ENCODE results near the gene RNASET2.

RNASET2 gene

DNA sequence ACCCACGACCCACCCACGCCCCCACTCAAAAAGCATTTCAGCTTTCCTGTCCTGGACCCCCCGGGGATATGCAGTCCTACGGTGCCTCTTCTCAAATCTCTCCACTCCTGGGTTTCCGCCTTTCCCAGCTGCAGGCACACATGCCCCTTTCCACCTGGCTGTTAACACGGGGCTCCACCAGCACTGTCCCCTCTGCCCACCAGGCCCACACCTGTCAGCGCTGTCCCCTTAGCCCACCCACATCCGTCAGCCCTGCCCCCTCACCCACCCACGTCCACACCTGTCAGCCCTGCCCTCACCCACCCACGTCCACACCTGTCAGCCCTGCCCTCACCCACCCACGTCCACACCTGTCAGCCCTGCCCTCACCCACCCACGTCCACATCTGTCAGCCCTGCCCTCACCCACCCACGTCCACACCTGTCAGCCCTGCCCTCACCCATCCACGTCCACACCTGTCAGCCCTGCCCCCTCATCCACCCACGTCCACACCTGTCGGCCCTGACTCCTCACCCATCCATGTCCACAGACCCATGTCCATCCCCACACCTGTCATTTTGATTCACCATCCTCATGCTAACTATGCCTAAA, 11.6 kb downstream of the RNASET2 start:
- no peak for DNase-seq

- peak; percentile 37 to 56 for DNase-seq
These were observed 13.8 kb downstream of the RNASET2 start for GRCh38 chr6:166942393-166943168.

DNA sequence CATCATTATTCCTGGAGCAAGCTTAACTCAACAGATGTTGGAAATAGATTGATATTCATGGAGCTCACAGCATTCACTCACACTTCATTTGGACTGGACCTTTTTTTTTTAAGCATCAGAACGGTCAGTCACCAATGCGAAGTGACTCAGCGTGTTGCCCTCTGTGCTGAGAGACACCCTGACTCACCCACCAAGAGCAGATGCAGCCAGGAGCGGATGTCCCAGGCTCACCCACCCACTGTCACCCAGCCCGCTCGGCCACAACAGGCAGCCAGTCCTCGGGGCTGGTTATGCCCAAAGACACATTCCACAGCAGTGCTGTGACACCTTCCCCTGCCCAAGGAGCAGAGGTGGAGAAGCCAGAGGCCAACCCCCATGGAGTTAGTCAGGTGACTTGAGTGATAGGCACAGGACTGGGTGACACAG, 15.7 kb downstream of the RNASET2 start:
- no peak for DNase-seq

DNA sequence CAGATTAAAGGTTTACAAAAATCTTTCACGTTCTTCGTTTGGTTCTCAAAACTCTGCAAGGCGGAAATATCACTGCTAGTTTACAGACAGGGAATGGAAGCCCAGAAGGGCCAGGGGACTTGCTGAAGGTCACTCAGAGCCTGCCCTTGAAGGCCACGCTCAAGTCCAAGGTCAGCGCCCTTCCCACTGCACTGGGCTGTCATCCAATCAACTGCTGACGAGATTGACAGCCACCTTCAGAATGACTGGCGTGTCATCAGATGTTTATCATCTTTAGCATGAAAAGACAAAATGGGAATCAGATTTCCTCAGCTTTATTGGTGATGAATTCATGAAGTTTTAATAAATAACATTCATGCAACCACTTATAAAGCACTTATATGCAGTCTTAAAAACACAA, 16.5 kb downstream of the RNASET2 start:
- DNase-seq = no peak

DNA sequence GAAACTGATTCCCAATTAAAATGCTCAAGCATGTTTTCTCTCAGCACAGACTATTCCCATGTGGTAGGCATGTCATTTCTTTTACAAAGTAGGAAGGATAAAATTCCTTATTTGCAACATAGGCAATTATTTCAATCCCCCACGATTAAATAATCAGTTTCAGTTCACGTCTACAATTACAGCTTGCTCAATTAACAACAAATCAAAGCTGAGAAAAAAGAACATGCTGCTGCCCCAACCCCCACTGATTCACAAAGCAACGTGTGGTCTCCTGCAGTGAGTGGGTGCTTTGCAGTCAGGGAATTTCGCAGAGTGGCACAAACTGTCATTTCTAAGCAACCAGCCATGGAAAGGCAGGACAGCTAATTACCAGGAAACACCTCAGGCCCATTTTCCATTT, 17.0 kb downstream of the RNASET2 start:
- no peak for DNase-seq

GRCh38 chr6:166938704-166939103, 17.6 kb downstream of the RNASET2 start:
- DNase-seq = no peak

GRCh38 chr6:166938150-166938549, 18.2 kb downstream of the RNASET2 start:
- DNase-seq = no peak

- DNase-seq = no peak
These were observed 18.6 kb downstream of the RNASET2 start for GRCh38 chr6:166937746-166938145.

- DNase-seq = no peak
These were observed 20.1 kb downstream of the RNASET2 start for GRCh38 chr6:166936079-166936787.

GRCh38 chr6:166935353-166935752, 21.0 kb downstream of the RNASET2 start:
- DNase-seq = no peak

GRCh38 chr6:166934174-166934573, 22.2 kb downstream of the RNASET2 start:
- no peak for DNase-seq

GRCh38 chr6:166933396-166933795, 23.0 kb downstream of the RNASET2 start:
- no peak for DNase-seq

GRCh38 chr6:166932616-166933015, 23.7 kb downstream of the RNASET2 start:
- no peak for DNase-seq

DNA sequence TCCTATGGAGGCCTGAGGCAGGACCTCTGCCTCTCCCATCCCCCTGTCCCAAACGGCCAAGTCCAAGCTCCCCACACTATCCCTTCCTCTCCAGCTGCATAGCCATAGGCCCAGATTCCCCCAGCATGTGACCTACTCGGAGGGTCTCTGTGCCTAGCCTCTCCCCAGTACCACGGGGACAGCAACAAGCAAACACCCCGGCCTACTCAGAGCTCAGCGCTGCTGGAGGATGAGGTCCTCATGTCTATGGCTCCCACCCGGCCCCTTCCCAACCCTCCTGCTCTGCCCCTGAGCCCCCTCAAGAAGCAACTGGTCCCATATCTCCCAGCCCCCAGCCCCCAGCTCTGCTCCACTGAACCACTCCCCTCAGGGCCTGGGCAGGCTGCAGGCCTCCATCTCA, 24.2 kb downstream of the RNASET2 start:
- DNase-seq = no peak

DNA sequence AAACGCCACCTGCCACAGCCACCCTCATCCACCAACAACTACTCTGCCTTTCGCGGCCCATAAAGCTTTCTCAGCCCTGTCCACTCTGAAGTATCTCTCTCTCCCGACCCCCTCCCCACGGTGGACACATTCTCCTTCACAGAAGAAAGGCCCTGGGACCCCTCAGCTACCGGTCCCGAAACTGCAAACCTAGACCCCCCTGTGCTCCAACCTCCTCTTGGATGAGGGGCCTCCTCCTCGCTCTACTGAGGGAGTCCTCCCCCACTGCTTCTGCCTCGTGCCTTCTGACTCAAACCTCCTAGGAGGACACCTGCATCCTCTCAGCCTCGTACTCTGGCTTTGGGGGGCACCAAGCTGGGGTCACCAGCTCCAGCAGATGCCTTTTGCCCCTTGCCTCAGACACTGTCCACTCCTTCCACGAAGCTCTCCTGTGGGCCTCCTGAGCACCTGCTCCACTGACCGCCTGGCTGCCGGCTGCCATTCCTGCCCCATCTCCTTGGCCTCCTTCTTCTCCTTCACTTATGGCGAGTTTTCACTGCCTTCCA, 24.9 kb downstream of the RNASET2 start:
- no peak for DNase-seq

- no peak for DNase-seq
These were observed 25.9 kb downstream of the RNASET2 start for GRCh38 chr6:166930354-166930891.

- no peak for DNase-seq
These were observed 26.7 kb downstream of the RNASET2 start for GRCh38 chr6:166929542-166930189.

DNA sequence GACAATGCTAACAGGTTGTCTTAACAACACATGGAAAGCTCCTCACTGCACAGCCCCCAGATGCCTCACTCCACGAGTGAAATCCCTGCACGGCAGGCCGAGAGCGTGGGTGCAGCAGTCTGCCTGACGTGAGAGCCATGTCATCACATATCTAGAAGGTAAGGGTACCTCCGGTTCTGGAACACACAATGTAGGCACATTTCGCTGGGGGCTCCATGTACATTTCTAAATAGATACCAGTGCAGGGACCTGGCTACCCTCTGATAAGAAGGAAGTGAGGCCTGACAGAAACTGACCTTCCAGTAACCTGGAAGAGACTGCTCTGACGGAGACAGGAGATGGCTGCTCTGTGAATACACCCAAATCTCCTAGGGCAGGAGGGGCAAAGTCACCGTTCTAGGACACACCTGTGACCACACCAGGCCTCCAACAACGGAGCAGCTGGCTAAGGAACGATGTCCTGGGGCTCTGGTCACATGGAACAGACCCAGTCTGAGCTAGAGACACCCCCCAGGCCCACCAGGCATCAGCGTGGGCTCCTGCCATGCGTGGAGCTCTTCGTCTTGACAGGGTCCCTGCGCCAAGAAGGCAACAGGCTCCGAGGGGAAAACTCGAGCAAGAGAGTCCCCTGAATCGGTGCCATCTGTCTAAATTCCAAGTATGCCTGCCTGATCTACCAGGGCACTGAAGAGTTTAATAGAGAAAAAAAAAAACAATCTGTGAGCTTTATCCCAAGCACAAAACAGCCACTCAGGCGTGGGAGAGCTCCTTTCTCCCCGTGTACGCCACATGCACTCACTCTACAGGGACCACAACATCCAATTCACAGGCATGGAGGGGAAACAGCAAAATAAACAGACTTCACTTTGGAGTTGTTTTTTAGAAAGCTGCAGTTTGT, 27.5 kb downstream of the RNASET2 start:
- DNase-seq = no peak

DNA sequence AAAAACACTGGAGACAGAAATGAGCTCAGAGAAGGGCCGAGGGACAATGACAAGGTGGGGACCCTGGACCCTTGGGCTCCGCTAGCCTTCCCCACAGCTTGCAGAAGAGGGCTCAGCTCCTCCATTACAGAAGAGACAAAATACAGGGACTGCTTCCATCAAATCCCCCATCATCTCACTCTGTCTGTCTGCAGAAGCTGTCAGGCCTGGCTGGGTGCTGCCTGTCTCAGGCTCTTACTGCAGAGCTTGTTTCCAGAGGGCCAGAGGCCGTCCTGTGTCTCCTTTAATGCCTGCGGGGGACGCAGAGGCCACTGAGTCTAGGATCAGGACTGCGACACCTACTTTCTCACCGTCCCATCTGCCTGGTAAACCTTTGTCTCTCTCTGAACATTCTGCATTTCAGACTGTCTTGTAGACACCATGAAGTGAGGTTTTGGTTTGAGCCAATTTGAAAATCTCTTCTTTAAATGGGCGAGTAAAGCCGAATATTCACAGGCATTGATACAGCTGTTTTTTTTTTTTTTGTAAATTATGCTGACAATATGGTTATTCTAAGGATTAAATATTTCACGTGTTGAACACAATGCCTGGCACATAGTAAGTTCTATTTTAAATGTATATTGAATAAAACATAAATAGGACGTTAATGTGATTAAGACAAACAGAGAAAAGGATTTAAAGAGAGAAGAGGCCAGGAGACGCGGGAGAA, 28.3 kb downstream of the RNASET2 start:
- DNase-seq = no peak

GRCh38 chr6:166927240-166927934, 29.0 kb downstream of the RNASET2 start:
- no peak for DNase-seq

GRCh38 chr6:166926748-166927147, 29.6 kb downstream of the RNASET2 start:
- no peak for DNase-seq
